ENCODE data around the gene ARHGAP26.

- TF ChIP-seq POLR2A (IDR thresholded peaks at IDR 0.05) (no peak), CTCF (IDR thresholded peaks at IDR 0.05) (no peak), EP300 (IDR thresholded peaks at IDR 0.05) (no peak)
Observed at GRCh38 chr5:143243103-143243502, 472.9 kb downstream of the ARHGAP26 start.
